ENCODE data around the gene BIRC5.
"Not testable (repeated sequence)": the region's sequence is repeated elsewhere in the genome, so short reads cannot be mapped to it uniquely, and the experiment has no call there.

Gene BIRC5

DNA sequence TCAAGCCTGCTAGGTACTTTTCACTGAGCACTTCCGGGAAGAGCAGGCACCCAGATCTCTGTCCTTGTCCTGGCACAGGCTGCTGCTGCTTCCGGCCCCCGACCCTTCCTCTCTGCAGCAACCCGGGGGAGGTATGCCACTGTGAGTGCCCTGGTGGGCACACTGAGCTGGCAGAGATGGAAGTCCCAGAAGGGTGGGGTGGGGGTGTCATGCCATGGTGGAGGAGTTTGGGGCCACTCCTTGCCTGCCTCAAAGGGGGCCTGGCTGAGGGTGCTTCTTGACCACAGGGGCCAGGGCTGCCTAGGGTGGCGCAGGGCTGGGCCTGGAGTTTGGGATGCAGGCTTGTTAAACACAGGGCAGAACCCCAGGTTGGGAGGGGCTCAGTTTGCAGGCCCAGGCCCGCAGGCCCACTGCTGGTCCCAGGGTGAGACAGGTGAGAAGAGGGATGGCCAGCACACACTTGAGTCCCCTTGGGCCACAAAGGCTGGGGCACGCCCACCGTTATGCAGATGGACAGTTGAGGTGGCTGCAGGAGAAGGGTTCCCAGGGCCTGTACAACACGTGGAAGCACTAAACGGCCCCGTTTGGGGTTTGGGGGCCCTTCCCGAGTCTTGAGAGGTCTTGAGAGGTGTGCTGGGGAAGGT, 26.1 kb downstream of the BIRC5 start:
- no peak for DNase-seq (ENCODE audit: low read depth in 2 of 2)

DNA sequence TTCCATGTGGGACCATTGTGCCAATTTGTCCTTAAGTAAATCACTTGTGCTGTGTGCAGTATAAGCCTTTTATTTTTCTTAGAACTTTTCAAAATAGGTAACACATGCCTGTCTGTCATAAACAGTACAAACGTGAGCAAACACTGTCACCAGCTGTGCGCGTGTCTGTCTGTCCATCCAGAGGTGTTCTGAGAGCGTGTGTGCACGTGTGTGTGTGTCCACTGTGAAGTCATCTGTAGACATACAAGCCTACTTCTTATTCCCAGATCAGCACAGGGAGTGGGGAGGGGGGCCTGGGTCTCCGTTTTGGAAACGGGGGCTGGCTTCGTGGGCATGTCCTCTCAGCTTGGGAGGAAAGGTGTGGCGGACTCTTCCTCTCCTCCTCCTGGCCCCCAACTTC, 26.8 kb downstream of the BIRC5 start:
- DNase-seq (ENCODE audit: low read depth in 2 of 2) = no peak

DNA sequence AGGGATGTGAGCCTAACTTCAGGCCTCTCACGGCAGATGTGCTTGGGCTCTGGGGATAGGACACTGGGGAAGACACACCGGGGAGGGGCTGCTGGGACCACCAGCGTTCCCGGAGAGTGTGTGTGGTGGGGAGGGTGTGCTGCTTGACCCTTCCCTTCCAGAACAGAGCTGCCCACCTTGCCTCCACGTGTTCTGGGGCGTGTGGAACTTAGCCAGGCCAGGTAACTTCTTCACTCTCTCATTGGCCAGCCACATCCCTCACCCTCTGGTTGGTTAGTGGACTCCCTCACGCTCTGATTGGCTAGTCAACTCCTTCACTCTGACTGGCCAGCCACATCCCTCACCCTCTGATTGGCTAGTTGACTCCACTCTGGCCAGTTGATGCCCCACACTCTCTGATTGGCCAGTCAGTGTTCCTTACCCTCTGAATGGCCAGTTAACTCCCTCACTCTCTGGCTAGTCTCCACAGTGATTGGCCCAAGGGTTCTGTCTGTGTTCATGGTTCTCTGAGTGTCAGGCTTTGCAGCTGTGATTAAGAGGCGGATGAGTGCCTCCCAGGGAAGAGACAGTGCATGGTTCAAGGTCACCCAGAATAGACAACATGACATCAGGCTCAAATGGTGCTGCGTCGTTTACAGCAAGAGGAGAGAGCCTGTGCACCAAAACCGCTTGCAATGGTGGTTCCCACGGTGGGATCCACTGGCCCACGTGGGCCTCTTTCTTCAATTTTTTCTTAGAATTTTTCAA, 27.4 kb downstream of the BIRC5 start:
- no peak for DNase-seq (ENCODE audit: low read depth in 2 of 2)

DNA sequence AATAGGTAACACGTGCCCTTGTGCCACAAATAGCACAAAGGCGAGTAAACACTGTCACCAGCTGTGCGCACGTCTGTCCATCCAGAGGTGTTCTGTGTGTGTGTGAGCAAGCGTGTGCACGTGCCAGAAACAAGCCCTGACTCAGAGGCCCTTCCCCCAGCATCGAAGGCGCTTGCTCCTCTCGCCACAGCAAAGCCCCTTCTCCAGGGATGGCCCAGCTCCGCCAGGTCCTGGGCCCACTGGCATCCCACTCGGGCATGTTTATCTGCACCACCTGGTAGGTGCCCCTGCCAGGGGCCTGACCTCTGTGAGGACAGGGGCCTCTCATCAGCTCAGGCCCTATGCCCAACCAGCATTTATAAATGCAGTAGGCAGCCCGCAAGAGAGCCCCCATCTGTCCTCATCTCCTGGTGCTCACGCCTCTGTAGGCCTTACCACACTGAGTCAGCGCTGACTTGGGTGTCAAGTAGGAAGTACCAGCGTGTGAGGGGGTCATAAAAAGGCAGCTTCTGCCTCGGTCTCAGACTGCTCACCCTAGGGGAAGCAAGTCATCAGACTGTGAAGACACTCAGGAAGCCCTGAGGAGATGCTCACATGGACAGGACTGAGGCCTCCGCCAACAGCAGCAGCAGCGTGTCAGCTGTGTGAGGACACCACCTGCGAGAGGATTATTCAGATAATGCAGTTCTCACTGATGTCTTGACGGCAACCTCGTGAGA, 28.1 kb downstream of the BIRC5 start:
- DNase-seq (ENCODE audit: low read depth in 2 of 2) = no peak

DNA sequence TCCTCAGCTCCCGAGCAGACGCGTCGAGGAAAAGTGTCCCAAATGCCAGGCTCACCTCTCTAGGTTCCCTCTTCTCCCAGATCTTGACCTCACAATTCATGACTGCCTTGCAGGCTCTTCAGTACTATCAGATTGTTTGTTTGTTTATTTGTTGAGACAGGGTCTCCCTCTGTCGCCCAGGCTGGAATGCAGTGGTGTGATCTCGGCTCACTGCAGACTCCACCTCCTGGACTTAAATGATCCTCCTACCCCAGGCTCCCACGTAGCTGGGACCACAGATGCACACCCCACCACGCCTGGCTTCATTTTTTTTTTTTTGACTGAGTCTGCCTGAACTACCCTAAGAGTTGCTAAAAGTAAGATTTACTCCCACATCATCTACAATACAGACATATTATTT, 33.3 kb downstream of the BIRC5 start:
- no peak for DNase-seq (ENCODE audit: low read depth in 2 of 2)

DNA sequence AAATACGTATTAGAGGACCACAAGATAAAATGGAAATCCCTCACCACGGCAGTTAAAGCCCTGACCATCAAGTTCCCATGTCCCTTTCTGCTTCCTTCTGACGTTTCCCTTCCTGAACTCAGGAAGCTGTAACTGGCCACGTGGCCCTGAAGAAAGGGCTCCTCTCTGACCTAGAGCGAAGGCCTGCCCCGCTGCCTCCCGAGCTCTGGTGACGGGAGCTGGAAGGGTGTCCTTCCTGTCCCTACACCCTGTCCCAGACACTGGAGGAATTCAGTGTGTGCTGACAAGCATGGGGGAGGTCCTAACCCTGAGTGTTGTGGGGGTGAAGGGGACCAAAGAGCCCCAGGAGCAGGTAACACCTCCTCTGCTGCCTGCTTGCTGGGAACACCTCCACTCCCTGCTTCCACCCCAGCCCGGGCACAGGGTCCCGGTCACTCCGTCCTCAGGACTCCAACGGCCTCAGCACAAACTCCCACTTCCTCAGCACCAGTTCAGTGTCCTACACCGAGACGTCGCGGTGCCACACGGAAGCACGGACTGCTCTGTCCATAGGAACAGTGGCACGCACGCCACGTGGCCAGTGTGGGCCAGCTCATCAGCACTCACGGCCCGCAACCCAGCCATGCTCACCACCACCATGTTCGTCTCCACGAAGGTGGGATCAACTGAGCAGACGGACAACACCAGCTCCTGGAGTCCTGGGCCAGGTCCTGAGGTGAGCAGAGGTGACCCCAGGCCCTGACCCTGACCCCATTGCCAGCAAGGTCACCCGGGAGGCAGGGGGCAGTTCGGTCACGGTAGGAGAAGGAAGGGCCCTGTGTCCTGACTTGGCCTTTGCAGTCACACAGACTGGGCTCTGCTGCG, 34.2 kb downstream of the BIRC5 start:
- no peak for DNase-seq (ENCODE audit: low read depth in 2 of 2)

DNA sequence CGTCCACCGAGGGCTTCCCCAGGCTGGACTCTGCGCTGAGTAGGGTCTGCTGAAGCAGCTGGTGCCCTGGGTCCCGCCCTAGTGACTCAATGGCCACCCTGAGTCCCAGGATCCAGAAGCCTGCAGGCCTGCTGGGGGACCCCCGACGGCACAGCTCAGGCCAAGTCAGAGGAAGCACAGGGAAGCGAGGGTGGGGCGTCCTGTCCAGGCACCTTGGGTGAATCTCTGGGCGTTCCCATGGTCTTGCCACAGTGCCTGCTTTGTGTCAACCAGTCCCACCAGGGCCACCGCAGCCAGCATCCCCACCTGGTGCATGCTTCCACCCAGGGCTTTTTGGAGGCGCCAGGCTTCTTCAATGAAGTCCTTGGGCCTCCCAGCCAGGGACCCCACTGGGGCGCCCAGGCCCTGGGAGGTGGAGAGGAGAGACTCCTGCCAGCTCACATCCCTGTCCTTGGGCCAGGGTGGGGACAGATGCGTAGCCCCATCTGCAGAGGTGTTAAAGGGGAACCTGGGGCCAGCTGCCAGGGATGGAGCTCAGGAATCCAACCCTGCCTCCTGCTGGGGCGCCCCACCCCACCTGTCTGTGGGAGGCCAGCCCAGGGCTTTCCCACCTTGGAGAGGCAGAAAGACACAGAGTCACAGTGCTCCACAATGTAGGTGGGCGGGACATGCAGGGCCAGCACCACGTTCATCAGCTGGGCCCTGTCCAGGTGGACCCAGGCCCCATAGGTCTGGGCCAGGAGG, 35.2 kb downstream of the BIRC5 start:
- DNase-seq (ENCODE audit: low read depth in 2 of 2) = no peak

DNA sequence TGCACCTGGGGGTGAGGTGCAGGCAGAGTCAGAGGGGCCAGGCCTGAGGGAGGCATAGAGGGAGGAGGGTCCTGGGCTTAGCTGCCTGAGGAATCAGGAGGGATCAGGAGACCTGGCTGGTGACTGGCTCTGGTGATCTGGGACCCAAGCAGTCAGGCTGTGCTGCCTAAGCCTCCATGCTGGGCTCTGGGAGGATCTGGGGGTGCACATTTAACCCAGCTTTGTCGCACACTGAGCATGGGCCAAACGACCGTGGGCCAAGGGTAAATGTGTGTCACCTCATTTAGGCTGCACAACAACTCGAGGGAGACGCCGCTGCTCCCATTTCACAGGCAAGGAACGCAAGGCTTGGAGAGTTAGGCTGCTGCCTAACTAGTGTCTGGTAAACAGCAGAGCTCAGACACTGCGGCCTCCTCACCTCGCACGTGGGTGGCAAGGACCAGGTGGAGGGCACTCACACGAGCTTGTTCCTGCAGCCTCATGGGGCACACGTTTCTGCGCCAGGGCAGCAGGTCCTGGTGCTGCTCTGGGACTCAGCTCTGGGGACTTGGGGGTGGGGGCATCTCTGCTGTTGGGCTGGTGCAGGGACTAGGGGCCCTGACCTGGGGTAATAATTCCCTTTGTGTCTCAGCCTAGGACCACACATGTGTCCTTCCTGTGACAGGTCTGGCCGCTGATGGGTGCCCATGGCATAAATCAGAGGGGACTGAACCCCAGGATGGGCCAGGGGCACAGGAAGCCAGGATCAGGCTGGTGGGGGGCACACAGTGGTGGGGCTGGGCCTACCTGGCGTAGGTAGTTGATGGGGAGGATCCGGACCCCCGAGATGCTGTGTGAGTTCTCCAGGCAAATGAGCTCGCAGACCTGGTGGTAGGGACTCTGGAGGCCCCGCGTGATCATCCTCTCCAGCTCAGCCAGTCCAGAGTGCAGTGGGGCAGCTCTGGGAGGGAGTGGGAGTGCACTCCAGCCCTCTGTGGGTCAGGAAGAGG, 36.1 kb downstream of the BIRC5 start:
- DNase-seq (ENCODE audit: low read depth in 2 of 2) = no peak

DNA sequence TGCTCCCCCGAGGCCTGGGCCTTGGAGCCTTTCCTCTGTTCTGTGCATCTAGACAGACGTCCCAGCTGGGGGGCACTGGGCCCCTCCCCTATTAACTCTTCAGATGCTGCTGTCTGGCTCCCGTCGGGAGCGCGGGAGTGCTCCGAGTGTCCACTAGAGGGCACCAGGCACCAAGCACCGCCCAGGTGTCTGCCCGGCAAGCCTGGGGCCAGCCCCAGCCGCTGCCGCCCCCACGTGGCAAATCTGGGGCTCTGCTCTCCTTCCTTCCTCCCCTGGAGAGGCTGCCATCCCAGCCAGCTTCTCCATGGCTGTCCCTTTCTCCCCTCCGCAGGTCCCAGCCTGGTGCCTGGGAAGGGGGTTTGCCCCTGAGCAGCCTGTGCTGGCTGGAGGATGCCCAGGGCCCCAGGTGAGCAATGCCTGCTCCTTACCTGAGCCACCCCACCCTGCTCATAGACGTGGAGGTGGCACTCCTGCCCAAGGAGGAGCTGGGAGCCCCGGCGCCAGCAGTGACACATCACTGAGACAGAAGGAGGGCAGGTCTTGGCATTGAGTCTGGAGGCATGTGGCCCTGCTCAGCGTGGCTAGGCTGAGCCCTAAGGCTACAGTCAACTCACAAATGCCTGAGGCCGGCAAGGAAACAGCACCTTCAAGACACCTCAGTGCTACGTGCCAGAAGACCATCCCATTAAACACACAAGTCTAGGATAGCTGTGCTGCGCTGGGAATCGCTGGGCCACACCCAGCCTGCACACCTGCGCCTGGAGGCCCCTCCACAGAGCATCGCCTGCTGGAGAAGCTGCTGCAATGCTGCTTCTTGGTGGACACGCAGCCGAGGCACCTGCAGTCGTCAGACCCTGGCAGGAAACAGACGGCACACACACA, 37.1 kb downstream of the BIRC5 start:
- peak; percentile 64 to 67 for DNase-seq (ENCODE audit: low read depth in 2 of 2)

DNA sequence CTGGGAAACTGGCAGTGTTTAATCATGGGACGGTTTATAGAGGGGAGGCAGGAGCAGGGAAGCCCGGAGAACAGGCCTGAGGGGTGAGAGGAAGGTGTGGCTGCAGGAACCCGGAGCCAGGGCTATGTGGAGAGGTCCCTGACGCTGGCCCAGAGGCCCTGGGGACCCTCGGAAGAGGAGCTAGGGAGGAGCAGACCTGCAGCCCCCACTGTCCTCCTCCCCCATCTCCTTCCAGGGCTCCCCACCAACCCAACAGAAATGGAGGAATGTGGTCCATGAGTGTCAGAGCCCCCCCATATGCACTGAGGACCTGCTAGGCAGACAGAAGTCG, 37.7 kb downstream of the BIRC5 start:
- no peak for DNase-seq (ENCODE audit: low read depth in 2 of 2)

DNA sequence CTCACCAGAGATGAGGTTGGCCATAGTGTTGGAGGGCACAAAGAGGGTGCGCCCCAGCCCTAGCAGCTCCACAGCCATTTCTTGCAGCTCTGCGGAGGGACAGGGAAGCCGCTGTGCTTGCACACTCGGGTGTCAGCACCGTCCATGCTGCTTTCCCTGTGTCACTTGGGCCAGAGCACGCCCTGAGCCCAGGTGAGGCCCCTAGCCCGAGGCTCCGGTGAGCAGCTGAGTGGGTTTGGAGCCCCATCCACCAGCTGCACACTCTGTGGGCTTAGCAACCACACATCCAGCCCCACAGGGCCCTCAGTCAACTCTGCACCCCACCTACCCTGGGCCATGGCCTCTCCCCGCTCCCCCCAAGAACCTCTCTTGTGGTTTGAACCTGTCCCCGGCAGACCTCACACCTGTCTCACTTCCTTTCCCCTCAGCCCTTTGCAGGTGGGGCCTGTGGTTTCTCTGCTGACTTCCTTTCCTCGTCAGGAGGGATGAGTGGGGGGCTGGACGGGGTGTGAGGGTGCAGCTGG, 38.1 kb downstream of the BIRC5 start:
- peak in 1 of 2 donors; percentile 37 for DNase-seq (ENCODE audit: low read depth in 2 of 2)

DNA sequence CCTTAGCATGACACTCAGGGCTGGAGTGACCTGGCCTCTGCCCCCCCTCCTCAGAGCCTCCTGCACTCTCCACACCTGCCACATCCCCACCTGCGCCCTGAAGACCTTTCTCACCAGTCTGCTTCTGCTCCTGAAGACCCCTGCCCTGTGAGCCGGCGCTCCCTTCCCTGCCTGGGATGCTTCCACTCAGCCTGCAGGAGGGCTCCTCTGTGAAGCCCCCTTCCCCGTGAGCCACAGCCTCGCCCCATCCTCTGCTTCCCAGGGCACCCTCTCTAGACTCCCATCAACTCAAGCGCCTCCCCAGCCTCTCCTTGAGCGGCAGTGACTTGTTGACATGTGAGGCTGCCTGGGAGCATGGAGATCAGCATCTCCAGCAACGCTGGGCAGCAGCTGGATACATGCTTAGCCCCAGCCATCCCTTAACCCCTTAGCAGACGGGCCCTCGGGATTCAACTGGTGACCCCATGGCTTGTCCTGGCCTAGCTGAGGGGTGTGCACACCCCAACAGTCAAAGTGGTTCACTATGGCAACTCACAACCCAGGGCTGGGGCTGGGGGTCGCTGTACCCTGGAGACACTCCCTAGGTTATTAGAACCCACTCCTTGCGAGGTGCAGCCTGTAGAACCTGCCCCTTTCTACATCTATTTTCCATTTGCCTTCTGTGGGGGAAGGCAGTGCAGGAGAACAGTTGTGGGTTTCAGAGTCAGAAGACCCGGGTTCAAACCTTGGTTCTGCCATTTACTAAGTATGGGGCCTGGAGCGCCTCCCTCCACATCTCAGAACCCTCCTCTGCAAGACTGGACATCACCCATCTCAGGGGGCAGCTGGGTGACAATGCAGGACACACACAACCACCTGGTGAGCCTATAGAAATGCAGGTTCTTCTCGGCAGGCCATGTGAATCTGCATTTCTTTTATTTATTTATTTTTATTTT, 38.9 kb downstream of the BIRC5 start:
- DNase-seq (ENCODE audit: low read depth in 2 of 2) = no peak

DNA sequence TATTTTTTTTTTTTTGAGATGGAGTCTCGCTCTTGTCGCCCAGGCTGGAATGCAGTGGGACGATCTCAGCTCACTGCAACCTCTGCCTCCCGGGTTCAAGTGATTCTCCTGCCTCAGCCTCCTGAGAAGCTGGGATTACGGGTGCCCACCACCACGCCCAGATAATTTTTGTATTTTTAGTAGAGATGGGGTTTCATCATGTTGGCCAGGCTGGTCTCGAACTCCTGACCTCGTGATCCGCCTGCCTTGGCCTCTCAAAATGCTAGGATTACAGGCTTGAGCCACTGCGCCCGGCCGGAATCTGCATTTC, 39.5 kb downstream of the BIRC5 start:
- DNase-seq (ENCODE audit: low read depth in 2 of 2) = not testable (repeated sequence)

DNA sequence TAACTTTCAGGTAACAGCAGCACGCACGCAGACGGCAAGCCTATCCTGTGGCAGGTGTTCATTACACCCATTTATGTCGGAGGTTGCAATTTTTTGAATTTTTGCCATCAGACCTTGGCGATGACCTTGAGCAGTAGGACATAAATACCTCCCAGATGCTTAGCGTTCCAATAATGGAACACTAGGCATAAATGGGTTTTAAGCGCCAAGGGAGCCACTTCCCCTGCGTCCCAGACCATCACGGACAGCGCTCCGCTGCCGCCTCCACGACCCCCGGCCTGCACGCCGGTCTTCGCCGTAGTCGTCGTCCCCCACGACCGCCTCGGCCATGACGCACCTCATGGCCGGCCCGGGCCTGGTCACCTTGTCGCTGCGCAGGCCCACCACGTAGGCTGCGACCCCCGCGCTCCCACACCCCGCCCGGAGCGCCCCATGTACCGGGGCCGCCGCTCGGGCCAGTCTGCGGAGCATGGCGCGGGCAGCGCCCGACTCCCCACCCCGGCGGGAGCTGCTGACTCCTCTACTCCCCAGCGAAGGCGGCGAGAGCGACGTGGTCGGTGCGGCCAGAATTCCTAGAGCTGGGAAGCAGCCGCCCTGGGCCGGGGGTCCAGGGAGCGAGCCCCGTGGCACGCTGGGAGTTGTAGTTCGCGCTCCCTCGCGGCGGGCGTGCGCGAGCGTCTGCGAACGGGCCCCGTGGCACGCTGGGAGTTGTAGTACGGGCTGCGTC, 40.1 kb downstream of the BIRC5 start:
- DNase-seq (ENCODE audit: low read depth in 2 of 2) = peak; percentile 60 to 65

DNA sequence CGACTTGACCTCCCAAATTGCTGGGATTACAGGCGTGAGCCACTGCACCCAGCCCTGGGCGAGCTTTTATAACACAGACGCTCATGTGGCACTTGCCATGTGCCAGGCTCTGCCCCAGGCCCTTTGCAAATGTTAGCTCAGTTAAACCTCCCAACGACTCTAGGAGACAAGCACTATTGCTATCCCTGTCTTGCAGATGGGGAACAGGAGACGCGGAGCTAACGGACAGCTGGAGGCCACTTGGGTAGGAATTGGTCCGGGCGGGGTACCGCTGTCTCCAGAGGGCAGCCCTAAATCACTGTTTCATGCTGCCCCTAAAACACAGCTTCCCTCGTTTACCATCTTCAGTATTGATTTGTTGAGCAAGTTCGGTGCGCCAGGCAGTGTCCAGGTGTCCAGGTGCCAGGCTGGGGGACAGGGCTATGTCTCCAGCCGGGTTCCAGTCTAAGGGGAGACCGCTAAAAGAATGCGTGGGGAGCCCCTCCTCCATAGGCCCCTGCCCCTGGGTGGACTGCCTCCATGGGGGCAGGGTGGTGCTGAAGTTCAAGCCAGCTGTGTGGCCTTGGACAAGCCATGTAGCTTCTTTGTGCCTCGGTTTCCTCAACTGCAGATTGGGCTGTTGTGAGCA, 41.1 kb downstream of the BIRC5 start:
- no peak for DNase-seq (ENCODE audit: low read depth in 2 of 2)

DNA sequence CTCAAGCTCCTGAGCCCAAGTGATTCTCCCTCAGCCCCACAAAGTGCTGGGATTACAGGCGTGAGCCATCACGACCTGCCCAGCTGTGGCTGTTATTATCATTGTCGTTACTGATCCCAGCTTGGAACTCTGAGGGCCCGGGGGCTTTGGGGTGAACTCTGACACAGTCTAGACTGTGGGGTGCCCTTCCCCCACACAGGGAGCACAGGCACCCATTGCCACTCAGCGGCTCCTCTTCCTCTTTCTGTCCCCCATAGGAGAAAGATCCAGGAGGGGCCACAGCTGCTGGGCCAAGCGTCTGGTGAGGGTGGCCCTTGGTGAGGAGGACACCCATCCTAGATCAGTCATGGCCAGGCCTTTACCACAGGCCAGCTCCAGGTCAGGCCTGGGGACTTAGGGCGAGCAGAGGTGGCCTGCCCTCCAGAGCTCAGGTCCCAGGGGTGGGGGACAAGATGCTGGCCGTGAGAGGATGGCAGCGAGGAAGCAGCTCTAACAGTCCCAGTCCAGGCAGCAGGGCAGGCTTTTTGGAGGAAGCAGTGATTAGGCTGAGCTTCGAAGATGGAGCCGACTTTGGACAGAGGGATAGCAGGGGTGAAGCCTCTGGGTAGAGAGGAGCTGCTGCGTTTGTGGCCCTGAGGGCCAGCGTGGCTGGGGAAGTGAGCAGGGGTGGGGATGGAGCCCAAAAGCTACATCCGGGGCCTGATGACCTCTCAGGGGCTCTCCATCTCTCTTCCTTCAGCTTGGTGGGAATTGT, 42.1 kb downstream of the BIRC5 start:
- no peak for DNase-seq (ENCODE audit: low read depth in 2 of 2)
